Mesothelial cell of epicardium (in vitro differentiated cells): Measurements from ENCODE around the gene STAP2. TPM values are rescaled to one million over a fixed set of nuclear protein-coding genes. Genes with fewer than 3 reads are reported as not detected.
A peak's percentile ranks its signal among the peaks of the same experiment; 100 is the strongest.

Experiments used
- DNase-seq, 2 experiments: peaks; one replicate each; pipeline ENCODE4 v3.0.0; 2021; ENCODE audit warnings: low spot score in 2 of 2; ENCODE audit not compliant: unreplicated experiment in 2 of 2
- H3K27ac Mint-ChIP-seq: 2 replicates; pipeline ENCODE4 v1.8.0; 2021; ENCODE audit warnings: mixed read lengths
- H3K27me3 Mint-ChIP-seq: 2 replicates; pipeline ENCODE4 v1.8.0; 2021; ENCODE audit warnings: low read depth, mixed read lengths
- H3K36me3 Mint-ChIP-seq: 2 replicates; pipeline ENCODE4 v1.8.0; 2021; ENCODE audit warnings: mixed read lengths
- H3K4me1 Mint-ChIP-seq: 2 replicates; pipeline ENCODE4 v1.8.0; 2021; ENCODE audit warnings: mixed read lengths
- H3K4me3 Mint-ChIP-seq: 2 replicates; pipeline ENCODE4 v1.8.0; 2021; ENCODE audit warnings: mild to moderate bottlenecking, moderate library complexity, mixed read lengths
- H3K9me3 Mint-ChIP-seq: 2 replicates; pipeline ENCODE4 v1.8.0; 2021; ENCODE audit warnings: mixed read lengths
- total RNA-seq: library from RNA; stranded (reverse); gene quantifications from 3 replicates; pipeline ENCODE4 v1.2.1, GENCODE V29; 2021
- TF ChIP-seq, protein P1 (sequence below): fragments of 200-600 bp; sonication (generic); IDR thresholded peaks from one replicate; pipeline ENCODE4 v1.5.0; 2021; ENCODE audit warnings: antibody characterized with exemption; ENCODE audit not compliant: unreplicated experiment

STAP2 gene
- total RNA-seq, 1 donor from 2014 or later = 74.0 TPM

DNA sequence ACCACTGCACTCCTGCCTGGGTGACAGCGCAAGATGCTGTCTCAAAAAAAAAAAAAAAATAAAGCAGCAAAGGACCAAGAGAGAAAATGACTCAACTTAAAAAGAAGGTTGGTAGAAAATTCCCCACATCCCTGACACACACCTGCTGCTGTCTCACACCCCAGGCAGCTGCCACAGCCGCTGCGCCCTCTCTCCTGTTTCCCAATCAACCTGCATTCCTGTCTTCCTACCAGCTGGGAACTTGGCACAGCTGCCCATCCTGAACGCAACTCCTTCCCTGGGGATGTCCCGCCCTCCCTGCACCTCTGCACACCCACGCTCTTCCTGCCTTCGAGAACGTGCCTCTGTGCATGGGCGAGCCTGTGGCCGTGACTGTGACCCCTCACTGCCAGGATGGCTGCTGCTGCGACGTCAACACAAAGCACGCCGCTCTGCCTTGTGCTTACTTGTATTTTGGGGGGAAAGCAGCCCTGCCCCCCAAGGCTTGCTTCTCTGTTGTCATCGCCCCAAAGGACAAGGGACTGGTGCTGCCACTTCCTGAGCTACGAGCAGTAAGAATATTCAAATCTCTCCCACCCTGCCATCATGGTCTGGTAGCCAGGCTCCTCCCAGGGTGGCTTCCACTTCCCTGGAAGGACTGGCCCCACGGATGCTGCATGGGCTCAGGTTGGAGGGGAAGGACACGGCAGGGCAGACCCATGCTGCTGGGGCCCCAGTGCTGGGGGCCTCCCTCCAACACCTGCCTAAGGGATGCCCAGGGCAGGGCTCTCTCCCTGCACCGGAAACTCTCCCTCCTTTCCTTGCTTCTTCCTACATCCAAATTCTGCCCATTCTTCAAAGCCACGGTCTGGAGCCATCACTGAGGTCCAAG, 41.0 kb upstream of the STAP2 start:
- H3K27ac Mint-ChIP-seq = peak overlapping the region; percentile 64

DNA sequence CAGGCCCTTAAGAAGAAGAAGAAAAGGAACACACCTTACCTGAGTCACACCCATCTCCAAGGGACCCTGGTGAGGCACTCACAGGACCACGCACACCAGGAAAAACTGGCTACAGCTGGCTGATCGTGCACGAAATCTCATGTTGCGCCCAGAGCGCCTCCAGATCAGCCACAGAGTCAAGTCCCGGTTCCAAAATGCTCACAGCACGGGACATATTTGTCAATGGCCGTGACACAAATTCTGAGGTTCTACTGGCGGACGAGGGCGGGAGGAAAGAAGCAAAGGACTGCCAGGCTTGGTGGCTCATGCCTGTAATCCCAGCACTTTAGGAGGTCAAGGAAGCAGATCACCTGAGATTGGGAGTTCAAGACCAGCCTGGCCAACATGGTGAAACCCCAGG, 40.3 kb upstream of the STAP2 start:
- TF ChIP-seq, protein P1, sequence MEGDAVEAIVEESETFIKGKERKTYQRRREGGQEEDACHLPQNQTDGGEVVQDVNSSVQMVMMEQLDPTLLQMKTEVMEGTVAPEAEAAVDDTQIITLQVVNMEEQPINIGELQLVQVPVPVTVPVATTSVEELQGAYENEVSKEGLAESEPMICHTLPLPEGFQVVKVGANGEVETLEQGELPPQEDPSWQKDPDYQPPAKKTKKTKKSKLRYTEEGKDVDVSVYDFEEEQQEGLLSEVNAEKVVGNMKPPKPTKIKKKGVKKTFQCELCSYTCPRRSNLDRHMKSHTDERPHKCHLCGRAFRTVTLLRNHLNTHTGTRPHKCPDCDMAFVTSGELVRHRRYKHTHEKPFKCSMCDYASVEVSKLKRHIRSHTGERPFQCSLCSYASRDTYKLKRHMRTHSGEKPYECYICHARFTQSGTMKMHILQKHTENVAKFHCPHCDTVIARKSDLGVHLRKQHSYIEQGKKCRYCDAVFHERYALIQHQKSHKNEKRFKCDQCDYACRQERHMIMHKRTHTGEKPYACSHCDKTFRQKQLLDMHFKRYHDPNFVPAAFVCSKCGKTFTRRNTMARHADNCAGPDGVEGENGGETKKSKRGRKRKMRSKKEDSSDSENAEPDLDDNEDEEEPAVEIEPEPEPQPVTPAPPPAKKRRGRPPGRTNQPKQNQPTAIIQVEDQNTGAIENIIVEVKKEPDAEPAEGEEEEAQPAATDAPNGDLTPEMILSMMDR = no peak
- H3K27ac Mint-ChIP-seq = peak overlapping the region; percentile 47
- no peak for DNase-seq
- H3K9me3 Mint-ChIP-seq = no peaks in the 10 kb centered on the region
- no peaks in the 10 kb centered on the region for H3K36me3 Mint-ChIP-seq
- peaks cover 52% of the 10 kb centered on the region for H3K4me1 Mint-ChIP-seq
- H3K27me3 Mint-ChIP-seq = no peaks in the 10 kb centered on the region
- no peak overlapping the region for H3K4me3 Mint-ChIP-seq

More for the DNA sequence above, 41.0 kb upstream of the STAP2 start:
- Mint-ChIP-seq H3K4me1 (peaks cover 47% of the 10 kb centered on the region), H3K4me3 (no peak overlapping the region), H3K27me3 (no peaks in the 10 kb centered on the region), H3K36me3 (no peaks in the 10 kb centered on the region), H3K9me3 (no peaks in the 10 kb centered on the region)
- TF ChIP-seq, protein P1 = no peak
- DNase-seq = no peak

DNA sequence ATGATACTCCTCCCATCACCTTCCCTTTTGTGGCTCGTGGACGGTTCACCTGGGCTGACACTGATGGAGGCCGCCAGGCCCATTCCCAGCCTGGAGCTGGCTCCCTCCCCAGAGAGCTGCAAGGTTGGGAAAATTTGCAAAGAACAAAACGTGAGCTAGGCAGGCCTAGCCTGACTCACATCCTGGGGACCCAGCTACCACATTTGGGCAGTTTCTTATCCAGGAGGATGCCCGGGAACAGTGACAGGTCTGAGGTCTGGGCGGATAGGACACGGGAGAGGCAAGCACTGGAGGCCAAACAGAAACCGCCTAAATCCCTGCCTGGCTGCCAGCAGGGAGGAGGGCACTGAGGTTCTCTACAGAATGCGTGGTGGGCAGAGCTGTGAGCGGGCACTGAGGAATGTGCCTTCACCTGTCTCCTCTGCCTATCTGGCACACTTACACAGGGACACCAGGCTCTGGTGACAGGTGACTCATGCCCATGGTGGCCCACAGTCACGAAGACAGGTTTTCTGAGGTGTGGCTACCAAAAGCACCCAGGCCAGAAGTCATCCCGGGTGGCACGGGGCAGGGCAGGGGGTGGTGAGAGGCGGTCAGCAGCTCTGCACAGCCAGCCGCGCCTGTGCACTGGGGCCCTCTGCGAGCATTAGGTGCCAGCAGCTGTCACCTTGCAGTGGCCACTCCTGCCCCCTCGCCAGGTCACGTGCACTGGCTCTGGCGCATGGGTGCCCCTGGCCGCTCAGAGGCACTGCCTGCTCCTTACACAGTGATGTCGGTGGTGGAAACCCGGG, 38.6 kb upstream of the STAP2 start:
- no peaks in the 10 kb centered on the region for H3K36me3 Mint-ChIP-seq
- DNase-seq = no peak
- no peaks in the 10 kb centered on the region for H3K9me3 Mint-ChIP-seq
- no peaks in the 10 kb centered on the region for H3K27me3 Mint-ChIP-seq
- peaks cover 64% of the 10 kb centered on the region for H3K4me1 Mint-ChIP-seq
- TF ChIP-seq, protein P1 = no peak
- peak overlapping the region; percentile 98 for H3K27ac Mint-ChIP-seq
- H3K4me3 Mint-ChIP-seq = peak overlapping the region; percentile 55

DNA sequence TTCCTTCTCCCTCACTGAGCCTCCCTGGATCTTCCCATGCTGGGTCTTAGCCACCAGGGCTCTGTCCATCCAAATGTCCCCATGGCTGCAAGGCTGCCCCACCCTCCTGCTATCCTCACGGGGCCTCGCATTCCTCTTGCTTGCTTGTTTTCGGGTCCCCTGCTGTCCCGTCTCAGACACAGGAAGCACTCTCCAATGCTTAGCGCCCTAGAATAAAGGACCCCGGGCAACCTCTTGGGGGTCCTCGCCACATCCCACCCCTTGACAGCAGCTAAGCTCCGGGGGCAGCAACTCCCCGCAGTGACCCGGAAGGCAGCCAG, 38.0 kb upstream of the STAP2 start:
- Mint-ChIP-seq H3K4me1 (peaks cover 61% of the 10 kb centered on the region), H3K27me3 (no peaks in the 10 kb centered on the region), H3K4me3 (peak overlapping the region; percentile 55), H3K9me3 (no peaks in the 10 kb centered on the region), H3K27ac (peak overlapping the region; percentile 98), H3K36me3 (no peaks in the 10 kb centered on the region)
- TF ChIP-seq, protein P1 = no peak
- no peak for DNase-seq

DNA sequence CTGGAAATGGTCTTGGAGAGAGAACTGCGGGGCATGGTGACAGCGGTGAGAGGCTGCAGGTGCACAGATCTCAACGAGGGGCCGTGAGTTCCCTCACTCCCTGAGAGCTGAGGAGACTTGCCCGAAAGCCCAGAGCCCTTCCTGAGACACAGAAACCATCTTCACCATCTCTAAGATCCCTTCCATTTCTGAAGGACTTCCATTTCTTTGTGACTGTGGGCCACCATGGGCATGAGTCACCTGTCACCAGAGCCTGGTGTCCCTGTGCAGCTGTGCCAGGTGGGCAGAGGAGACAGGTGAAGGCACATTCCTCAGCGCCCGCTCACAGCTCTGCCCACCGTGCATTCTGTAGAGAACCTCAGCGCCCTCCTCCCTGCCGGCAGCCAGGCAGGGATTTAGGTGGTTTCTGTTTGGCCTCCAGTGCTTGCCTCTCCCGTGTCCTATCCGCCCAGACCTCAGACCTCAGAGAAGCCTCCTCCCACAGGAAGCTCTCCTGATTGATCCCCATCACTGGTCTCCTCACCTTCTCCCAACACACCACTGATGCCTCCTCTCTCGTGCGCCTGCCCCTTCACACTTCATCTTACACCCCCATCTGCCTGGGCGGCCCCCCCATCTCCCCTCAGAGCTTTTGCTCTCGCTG, 37.5 kb upstream of the STAP2 start:
- Mint-ChIP-seq H3K9me3 (no peaks in the 10 kb centered on the region), H3K27me3 (no peaks in the 10 kb centered on the region), H3K4me1 (peaks cover 61% of the 10 kb centered on the region), H3K27ac (peak overlapping the region; percentile 98), H3K4me3 (peak overlapping the region; percentile 55), H3K36me3 (no peaks in the 10 kb centered on the region)
- no peak for DNase-seq
- TF ChIP-seq, protein P1 = no peak
